ENCODE data around the gene SENP6. TPM values are rescaled to one million over a fixed set of nuclear protein-coding genes. Genes with fewer than 3 reads are reported as not detected.

SENP6 gene
- total RNA-seq, 2 donors from 2014 or later, result 98.5 to 109 TPM

Other genes starting within 250 kb of the SENP6 start
- 10 to 100 TPM; 40.3 to 43.2 TPM for gene FILIP1, start 108.1 kb upstream of the SENP6 start, total RNA-seq
- 10 to 100 TPM; 17.8 to 21.5 TPM for gene MYO6, start 147.4 kb downstream of the SENP6 start, total RNA-seq